PFSK-1 (cell line): Measurements from ENCODE around the gene FAXDC2.

ENCODE experiments used
- FOXP2 ChIP-seq: optimal IDR thresholded peaks from 2 replicates; pipeline ENCODE3; 2011; ENCODE audit warnings: borderline replicate concordance, control low read depth, inconsistent platforms; ENCODE audit not compliant: insufficient read depth; ENCODE audit errors: extremely low read length, extremely low read depth
- POLR2AphosphoS5 ChIP-seq: IDR thresholded peaks from 2 replicates; pipeline ENCODE4 v1.6.1; 2012; ENCODE audit warnings: low read depth, mild to moderate bottlenecking, control low read depth, low read length, moderate library complexity
- SIN3A ChIP-seq: IDR thresholded peaks from 2 replicates; pipeline ENCODE4 v1.6.1; 2012; ENCODE audit warnings: mild to moderate bottlenecking, low read length, moderate library complexity, borderline replicate concordance; ENCODE audit not compliant: insufficient read depth
- TAF1 ChIP-seq: IDR thresholded peaks from 2 replicates; pipeline ENCODE4 v1.6.1; 2012; ENCODE audit warnings: low read length, control low read depth, borderline replicate concordance; ENCODE audit not compliant: insufficient read depth
- TF ChIP-seq, protein P1 (sequence below), 2 experiments: IDR thresholded peaks; 2 replicates each; pipeline versions ENCODE4 v1.6.1 to v1.8.0; 2011 to 2012; ENCODE audit warnings: low read depth in 2 of 2, low read length in 2 of 2, control low read depth in 1 of 2, inconsistent platforms in 1 of 2, mild to moderate bottlenecking in 1 of 2, moderate library complexity in 1 of 2; ENCODE audit not compliant: insufficient read depth in 1 of 2

The FAXDC2 gene

DNA sequence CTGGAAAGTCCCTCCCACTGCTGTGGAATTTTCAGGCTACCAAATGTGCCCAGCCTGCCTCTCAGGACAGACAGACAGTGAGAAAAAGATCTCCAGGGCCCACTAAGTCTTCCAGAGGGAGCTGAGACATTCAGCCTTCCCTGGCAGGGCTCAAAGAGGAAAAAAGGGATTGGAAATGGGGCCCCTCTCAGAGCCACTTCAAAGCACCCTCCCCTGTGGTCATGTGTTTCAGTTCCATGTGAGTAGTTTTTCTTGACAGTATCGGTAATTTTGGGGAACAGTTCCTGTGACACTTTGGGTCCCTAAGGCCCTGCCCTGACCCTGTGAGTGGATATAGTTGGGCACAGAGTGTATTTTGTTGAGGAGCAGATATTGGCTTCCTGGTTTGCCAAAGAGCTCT, 70.3 kb downstream of the FAXDC2 start:
- TF ChIP-seq POLR2AphosphoS5 (no peak), SIN3A (no peak), FOXP2 (no peak), TAF1 (no peak)
- TF ChIP-seq, protein P1, sequence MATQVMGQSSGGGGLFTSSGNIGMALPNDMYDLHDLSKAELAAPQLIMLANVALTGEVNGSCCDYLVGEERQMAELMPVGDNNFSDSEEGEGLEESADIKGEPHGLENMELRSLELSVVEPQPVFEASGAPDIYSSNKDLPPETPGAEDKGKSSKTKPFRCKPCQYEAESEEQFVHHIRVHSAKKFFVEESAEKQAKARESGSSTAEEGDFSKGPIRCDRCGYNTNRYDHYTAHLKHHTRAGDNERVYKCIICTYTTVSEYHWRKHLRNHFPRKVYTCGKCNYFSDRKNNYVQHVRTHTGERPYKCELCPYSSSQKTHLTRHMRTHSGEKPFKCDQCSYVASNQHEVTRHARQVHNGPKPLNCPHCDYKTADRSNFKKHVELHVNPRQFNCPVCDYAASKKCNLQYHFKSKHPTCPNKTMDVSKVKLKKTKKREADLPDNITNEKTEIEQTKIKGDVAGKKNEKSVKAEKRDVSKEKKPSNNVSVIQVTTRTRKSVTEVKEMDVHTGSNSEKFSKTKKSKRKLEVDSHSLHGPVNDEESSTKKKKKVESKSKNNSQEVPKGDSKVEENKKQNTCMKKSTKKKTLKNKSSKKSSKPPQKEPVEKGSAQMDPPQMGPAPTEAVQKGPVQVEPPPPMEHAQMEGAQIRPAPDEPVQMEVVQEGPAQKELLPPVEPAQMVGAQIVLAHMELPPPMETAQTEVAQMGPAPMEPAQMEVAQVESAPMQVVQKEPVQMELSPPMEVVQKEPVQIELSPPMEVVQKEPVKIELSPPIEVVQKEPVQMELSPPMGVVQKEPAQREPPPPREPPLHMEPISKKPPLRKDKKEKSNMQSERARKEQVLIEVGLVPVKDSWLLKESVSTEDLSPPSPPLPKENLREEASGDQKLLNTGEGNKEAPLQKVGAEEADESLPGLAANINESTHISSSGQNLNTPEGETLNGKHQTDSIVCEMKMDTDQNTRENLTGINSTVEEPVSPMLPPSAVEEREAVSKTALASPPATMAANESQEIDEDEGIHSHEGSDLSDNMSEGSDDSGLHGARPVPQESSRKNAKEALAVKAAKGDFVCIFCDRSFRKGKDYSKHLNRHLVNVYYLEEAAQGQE (IDR thresholded peaks at IDR 0.05; ENCODE audit: insufficient read depth in 1 of 2, low read depth in 2 of 2, low read length in 2 of 2), result no peak

DNA sequence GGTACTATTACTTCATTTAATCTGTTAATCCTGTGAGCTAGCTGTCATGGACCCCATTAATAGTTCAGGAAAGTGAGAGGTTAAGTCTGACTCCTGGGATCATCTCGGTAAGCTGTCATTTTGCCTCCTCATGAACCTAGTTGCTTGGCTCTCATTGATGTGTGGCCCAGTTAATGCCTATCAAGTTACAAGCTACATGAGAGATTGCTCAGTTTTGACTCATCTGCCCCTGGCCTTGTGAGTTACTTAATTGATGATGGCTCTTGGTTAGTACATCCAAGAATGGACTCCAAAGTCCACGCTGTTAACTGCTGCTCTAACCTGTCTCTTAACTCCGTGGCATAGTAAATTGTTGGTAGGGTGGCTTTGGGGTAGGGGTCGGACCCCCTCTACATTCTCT, 71.3 kb downstream of the FAXDC2 start:
- TF ChIP-seq, protein P1 (IDR thresholded peaks at IDR 0.05; ENCODE audit: insufficient read depth in 1 of 2, low read depth in 2 of 2, low read length in 2 of 2), result no peak
- TF ChIP-seq FOXP2, result no peak
- no peak for TF ChIP-seq TAF1
- no peak for TF ChIP-seq POLR2AphosphoS5
- no peak for TF ChIP-seq SIN3A

DNA sequence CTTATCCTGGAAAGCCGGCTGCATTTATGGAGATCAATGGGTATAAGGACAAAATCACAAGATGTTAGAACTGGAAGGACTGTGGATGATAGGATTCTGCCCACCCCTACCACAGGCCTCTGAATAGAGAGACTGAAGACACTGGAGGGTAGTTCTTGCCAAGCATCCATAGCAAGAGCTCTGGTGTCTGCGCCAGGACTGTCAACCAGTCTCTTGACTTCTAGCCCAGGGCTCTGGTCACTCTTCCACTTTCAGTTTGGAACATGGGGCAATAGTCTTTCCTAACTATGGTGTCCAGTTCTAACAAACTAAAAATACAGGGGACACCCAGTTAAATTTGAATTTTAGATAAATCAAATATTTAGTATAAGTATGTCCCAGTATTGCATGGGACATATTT, 71.9 kb downstream of the FAXDC2 start:
- no peak for TF ChIP-seq SIN3A
- TF ChIP-seq POLR2AphosphoS5, result no peak
- TF ChIP-seq FOXP2, result no peak
- TF ChIP-seq TAF1, result no peak
- TF ChIP-seq, protein P1 (IDR thresholded peaks at IDR 0.05; ENCODE audit: insufficient read depth in 1 of 2, low read depth in 2 of 2, low read length in 2 of 2), result no peak

DNA sequence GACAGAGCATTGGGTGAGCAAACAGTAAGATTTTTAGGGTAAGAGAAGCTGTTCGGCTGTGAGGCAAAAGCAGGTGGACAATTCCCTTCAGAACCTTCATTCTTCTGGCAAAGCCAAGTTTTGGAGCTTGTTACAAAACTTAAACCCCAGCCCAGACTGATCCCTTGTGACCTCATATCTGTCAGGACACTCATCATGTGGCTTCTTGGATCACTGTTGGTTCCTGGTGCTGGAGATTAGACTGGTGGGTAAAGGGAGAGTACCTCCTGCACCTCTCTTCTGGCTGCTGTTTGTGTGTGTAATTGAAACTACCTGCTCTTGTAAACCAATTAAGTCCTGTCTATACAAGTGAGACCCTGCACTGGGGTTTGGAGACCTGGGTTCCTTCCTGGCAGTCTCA, 74.2 kb downstream of the FAXDC2 start:
- TF ChIP-seq POLR2AphosphoS5, result no peak
- TF ChIP-seq FOXP2, result no peak
- no peak for TF ChIP-seq SIN3A
- TF ChIP-seq TAF1, result no peak

DNA sequence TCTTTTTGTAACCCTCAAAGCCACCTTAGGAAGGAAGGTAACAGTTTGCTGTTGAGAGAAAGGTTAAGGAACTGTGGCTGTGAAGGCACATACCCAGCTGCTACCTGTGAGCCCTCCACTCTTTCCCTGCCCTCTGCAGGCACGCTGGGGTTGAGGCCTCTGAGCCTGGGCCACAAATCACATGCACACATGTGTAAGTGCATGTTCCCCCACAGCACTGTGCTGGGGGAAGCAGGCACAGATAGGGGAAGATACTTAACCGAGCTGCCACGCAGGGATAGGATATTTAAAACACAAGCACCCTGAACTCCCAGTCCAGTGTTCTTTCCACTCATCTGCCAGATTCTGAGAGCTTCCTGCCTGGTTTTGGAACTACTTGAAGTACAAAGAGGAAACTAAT, 77.1 kb downstream of the FAXDC2 start:
- TF ChIP-seq TAF1, result no peak
- no peak for TF ChIP-seq POLR2AphosphoS5
- TF ChIP-seq FOXP2, result no peak
- TF ChIP-seq SIN3A, result no peak
- TF ChIP-seq, protein P1 (IDR thresholded peaks at IDR 0.05; ENCODE audit: insufficient read depth in 1 of 2, low read depth in 2 of 2, low read length in 2 of 2), result no peak

DNA sequence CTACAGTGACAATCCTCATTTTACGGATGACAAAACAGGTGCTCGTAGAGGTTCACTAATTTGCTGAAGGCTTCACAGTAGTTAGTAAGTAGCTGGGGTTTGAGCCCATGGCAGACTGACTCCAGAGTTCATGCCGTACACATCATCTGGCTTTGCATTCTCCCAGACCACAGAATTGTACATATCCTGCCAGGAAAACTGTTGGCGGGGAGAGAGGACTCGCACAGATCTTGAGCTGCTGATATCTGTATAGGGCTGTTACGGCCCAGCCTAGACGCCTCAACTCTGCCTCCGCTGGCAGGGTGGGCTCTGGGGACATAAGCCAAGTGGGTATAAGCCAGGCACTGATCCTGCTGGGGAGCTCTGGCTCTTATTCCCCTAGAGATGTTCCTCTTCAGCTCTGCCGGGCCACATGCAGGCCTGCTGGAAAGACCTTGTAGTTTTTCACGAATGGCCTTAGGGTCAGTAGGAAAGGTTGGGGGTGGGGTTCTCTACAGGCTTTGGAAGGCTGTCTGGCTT, 79.0 kb downstream of the FAXDC2 start:
- TF ChIP-seq, protein P1 (IDR thresholded peaks at IDR 0.05; ENCODE audit: insufficient read depth in 1 of 2, low read depth in 2 of 2, low read length in 2 of 2), result no peak
- TF ChIP-seq SIN3A (no peak), POLR2AphosphoS5 (no peak), FOXP2 (no peak), TAF1 (no peak)
